Stimulated activated CD4-positive, alpha-beta T cell treated with anti-CD3 and anti-CD28 coated beads, Interleukin-4, amount 100 ng/mL, for 24 hours (primary cell): ENCODE measurements around the gene ADM.

Experiments used
- DNase-seq: peaks from one replicate; pipeline ENCODE4 v3.0.0-alpha.2; 2020

The ADM gene

DNA sequence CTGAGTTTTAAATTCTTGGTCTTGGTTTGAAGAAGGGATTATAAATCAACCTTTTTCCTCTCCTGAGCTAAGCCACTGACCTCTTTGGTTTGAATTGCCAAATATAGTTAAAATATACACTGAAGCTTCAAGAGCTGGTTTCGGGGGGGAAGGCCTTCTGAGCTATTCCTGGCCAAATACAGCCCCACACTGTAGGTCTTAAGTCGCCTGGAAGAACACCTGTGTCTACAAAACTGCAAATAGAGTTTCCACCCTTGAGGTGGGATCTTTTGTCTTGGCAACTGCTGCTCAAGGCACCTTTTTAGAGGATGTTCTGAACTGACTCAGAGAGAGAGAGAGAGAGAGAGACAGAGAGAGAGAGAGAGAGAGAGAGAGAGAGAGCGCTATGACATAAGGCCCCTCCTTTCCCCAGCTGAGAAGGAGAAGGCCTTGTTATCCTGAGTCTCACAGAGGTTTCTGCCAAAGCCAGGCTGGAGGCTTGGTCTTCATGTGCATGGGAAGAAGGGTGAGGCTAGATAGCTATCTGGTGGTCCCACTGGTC lies 5.5 kb downstream of the ADM start:
- no peak for DNase-seq

DNA sequence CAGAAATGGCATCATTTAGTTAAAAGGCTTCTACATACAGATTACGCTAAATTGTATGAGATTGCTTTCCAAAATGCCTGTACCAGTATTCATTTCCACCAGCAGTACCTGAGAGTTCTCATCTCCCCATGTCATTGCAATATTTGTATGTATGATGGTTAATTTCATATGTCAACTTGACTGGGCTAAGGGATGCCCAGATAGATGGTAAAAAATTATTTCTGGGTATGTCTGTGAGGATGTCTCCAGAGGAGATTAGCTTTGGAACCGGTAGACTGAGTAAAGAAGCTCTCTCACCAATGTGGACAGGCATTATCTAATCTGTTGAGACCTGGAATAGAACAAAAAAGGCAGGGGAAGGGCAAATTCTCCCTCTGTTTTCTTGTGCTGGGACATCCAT lies 6.9 kb downstream of the ADM start:
- no peak for DNase-seq

DNA sequence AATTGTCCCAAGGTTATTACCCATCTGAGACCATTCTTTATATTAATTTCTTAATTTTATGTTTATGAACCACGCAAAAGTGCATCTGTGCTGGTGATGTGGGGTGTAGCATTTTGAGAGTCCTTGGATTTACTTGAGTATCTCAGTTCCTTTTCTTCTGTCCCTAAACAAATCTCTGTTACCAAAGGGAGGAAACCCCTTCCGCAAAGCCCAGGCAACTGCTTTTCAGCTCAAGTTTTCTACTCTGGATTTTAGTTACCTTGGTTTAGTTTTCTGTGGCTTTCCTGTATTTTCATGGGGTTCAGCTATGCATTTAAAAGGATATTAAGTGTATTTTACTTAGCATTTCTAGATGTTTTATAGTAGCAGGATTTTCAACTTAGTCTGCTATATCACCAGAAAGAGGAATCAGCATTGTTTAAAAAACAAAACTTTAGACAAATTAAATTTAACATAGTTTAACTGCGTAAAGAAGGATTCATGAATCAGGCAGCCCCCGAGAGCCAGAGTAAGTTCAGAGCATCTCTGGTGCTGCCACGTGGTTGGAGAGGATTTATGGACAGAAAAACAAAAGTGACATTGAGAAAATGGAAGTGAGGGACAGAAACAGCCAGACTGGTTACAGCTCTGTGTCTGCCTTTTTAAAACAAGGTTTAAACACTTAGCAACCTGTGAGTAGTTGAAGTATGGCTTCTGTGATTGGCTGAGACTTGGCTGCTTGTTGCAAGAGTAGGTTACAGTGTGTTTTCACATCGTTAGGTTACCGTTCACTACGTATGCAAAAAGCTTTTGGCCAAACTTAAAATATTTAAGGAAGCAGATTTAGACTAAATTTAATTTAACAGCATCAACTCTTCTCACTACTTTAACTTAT lies 9.6 kb downstream of the ADM start:
- DNase-seq = no peak

DNA sequence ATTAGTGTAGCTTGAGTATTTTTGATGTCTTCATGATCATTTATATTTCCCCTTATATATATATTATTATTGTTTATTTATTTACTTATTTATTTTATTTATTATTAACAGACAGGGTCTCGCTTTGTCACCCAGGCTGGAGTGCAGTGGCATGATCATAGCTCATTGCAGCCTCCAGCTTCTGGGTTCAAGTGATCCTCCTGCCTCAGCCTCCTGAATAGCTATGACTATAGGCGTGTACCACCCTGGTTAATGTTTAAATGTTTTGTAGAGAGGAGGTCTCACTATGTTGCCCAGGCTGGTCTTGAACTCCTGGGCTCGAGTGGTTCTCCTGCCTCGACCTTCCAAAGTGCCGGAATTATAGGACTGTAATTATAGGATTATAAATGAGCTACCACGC lies 10.2 kb downstream of the ADM start:
- no peak for DNase-seq

DNA sequence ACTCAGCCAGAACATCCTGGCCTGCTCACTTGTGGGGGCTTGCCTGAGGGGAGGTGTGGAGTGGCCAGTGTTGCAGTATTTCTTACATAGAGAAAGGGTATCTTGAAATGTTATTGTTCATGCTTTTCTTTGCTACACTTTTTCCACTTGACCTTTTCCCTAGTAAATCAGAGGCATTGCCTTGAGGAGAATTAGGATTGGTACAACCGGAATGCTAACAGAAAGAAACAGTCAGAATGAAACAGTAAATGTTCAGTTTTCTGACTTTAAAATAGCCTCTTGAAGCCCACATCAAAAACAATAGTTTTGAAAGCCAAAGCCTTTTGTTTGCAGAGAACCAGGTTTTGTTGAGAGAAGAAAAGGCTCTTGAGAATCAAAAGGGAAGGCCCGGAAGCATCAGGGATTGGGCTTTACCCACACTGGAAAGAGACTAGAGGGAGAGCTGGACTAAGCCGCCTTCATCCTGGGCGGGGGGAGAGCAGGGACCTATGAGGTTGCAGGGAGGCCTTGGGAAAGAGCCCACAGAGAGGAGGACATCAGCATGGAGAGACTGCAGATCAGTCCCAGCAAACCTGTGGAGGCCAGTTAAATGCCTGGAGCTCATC lies 12.4 kb downstream of the ADM start:
- no peak for DNase-seq

DNA sequence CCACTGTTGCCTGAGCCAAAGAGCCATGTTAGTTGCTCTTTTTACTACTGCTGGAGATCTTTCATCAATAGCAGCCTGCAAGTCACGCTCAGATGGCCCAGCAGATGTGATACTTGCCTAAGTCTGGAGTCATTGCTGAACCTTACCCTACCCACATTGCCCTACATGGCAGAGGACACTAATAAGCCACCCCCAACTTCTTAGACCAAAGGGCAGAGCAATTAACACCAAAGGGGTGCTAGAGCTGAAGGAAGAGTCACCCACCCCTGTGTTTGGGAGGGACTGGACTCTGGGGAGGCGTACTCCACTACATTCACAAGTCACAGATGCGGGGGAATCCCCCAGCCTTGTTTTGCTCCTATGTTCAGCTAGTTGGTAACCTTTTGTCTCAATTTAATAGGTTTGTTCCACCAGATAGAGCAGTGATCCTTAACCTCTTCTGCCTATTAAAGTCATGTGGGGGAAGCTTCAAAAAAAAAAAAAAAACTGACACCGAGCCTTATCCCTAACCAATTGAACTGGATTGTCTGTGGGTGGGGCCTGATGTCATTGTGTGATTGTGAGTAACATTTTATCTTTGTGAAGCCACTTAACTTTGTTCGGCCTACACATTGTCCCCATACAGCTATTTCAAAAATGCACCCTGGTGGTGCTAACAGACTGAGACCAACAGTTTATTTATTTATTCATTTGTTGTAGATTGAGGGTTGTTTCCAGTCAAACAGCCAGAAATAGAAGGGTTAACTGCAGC lies 13.1 kb downstream of the ADM start:
- no peak for DNase-seq

DNA sequence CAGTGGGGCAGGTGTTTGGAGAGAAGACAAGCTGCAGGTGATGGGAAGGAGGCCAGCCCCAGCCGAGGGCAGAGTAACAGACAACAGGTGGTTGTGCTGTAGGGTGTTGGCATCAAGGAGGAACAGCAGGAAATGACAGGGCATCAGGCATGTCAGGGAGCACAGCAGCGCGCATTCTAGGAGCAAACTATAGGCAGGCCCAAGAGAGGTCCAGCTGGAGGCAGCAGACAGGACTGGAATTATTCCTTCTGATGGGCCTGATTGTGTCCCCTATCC lies 13.6 kb downstream of the ADM start:
- no peak for DNase-seq

DNA sequence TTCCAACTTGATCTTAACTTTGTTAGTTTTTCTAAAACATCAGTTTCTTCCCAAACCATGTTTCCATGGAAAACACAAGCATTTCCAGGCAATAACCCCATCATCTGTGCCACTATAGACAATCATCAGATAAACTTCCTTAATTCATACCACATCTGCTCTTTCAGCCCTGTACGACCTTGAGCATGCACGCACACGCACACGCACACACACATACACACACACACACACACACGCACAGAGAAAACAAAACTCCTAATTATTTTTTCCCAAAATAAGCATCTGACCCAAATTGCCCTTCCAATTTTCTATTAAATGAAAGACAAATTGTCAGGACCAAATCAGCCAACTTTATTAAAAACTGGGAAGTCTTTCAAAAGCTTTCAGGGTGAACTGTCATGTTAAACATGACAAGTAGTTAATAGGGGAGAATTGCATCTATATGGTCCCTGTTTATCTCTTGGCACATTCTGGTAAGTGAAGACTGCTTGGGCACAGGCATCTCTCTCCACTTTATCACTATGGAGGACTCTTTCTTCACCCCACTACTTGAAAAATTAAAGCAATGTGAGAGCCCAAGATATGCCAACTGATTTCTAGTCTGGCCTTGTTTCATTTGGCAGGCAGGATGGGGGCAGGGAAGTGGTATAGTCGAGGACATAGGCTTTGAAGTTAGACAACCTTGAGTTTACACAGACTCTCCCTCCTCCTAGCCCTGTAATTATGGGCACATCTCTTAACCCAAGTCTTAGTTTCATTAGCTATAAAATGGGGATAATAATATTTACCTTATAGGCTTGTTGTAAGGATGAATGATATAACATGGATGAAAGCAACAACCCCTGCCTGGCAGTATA lies 15.1 kb downstream of the ADM start:
- DNase-seq = no peak

DNA sequence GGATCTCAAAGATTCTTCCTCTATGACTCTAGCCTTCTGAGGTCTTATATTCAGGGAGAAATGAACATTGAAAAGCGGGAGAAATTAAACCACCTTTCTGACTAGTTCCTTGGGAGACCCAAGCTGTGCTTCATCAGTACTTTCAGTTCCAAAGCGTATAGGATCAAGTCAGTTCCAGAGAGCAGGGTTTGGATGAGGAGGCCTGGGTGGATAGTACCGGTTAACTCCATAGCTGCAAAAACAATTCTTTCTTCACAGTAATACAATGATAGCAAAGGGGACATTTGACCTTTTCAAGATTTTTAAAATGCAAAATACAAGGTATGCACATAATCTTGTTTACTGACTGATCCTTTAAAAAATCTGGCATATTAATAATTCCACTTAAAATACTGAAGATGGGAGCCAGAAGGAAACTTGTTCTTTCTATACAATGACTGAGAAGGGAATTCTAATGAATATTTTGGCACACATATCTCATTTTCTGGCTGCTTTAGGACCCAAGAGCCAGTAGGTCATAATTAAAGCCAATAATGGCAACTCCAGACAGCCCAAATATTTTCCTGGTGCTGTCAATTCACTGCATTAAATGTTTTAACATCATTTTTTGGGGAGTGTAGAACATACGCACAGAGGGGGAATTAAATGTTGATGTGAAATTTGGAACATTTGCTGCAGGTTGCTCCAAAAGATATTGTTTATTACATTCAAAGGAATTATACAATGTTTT lies 16.0 kb downstream of the ADM start:
- DNase-seq = no peak

DNA sequence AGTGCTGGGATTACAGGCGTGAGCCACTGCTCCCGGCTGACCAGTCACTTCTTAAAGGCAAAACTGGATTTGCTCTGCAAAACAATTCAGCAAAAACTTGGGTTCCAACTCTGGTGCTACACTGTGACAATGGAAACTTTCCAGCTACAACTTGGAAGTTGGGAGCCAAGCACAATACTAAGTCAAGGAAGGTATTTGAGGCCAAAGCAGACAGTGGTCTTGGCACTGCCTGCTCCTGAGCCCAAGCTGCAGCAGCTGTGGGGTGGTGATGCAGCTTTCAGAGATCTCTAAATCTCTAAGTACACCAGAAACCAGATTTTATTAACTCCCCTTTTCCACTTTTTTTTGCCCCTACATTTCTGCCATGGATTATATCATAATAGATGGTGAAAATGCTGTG lies 17.5 kb downstream of the ADM start:
- DNase-seq = no peak

DNA sequence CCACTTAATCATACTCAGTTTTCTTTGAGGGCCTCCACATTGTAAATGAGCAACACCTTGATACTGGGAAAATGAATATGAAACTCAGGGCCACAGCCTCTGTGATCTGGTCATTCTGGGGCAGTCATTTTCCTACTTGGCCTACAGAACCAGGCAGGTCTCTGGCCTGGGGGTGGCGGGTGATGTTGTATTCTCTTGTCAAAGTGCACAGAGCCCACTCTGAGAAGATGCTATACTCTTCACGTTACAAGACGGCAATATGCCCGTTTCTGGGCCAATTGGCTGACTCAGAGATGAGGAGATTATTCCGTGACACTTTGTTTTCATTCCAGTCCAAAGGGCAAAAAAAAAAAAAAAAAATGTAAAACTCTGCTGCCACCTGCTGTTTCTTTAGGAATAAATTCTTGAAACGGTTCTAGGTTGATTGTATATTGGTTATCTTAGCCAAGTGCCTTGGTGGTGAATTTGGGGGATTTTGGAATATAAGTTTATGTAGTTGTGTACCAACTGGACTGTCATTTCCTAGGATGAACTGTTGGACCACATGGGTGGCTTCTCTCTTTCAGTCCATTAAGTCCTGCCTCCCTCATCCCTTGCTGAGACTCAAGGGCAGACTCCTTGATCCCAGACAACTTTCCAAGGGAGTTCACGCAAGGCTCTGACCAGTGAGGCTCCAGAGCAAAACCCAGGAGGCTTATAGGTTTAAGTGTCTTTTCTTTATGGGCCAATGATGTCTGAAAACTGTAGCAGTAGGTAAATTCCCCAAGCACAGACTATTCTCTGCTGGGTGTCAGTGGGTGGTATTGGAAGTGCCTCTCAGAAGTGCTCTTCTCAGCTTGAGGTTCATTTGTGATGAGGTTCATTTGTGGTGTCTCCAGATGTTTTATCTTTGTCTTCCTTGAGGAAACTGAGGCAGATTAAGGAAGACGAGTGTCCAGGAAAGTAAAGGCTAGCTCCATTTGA lies 18.2 kb downstream of the ADM start:
- peak; percentile 72 for DNase-seq

DNA sequence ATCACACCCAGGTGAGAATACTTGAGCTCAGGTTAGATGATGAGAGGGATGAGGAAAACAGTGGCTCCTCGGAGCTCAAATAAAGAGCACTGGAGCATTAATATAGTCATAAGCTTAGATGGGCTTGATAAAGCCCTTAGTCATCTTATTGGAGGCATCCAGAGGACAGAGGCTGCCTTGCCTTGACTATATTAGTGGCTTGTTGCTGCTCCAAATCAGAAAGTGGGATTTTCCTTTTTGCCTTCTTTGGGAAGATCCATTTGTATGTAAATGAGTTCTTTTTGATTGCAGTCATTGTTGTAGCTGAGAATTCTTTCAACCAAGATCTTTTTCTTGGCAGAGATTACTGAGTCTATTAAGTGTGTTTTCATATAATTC lies 18.9 kb downstream of the ADM start:
- DNase-seq = no peak

DNA sequence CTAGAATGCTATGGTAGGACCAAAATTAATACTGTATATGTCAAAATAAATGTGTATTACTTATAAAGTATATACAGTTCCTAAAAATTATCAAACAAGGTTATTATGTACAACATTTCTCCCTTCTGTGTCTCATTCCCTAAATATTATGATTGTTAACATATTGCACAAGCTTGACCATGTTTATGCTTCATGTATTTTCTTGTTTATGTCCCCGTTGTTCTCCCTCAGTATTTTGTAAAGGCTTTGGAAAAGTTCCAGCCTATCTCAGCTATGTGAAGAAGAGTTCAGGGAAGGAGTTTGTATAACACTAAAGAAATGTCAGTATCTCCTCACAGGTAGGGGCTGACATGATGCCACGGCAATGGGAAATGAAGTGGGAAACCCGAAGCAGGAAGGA lies 19.6 kb downstream of the ADM start:
- no peak for DNase-seq

DNA sequence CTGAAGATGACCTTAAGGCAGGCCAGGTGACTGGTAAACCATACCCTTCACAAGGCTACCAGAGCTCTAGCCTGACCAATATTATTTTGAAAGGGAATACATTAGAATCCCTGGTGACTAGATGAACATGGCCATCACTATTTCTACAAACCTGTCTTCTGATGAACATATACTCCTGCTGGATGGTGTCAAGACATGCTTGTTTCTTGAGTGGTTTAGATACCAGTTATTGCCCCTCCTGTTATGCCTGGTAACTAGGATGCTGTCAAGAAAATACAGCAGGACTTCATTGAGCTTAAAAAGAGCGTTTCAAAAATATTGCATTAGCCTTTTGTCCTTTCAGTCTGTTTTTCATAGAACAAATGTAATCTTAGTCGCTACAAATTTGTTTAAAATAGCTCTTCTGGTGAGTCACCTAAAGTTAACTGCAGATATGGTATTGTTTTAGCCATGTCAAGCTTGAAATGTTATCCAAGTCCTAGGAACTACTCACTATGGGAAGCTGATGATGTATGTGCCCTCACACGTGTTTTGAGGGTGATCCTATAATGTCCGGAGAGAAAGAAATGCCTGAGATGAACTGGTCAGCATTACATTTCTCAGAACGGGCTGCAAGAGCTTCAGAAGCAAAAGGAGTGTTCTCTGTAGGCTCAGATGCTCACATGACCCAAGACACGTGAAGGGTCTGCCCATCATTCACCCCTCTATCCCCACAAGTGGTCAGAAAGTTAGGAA lies 20.6 kb downstream of the ADM start:
- DNase-seq = no peak

DNA sequence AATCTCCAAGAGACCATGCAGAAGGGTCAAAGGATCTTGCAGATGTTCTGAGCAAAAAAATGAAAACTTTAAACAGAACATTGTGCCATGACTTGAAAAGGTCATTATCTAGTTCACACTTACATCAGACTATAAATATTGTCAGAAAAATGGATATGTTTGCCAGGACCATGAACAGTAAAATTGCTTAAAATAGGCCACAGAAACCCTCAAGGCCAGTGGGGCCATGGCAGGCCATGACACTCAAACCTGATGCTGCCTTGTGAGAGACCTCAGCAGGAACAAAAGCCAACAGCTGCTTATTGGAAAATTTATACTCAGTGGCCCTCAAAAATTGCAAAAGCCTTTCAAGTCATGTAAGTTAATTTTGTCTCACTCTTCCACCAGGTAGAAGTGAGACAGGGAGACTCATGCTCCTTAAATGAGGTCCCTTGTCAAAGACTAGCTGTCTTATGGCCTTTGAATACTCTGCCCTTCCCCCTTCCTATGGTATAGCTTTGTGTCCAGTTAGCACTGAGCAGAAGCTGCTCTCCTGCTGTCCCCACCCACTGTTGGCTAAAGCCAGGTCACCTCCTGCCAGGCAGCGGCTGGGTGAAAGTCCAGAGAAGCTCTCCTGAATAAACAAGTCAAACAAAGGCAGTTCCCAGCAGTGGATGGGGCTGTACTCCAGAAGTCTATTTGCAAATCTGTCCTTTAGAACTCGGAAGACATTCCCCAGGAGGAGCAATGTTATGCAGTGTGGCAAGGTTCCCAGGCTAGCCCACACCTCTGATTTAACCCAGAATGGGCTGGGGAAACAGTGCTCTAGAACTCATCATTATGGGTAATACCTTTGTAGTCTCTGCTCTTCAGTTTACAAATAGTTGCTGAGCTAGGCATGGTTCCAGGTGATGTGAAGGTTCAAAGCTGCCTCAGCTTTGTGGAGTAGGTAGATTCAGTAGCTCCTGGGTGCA lies 21.4 kb downstream of the ADM start:
- DNase-seq = no peak

DNA sequence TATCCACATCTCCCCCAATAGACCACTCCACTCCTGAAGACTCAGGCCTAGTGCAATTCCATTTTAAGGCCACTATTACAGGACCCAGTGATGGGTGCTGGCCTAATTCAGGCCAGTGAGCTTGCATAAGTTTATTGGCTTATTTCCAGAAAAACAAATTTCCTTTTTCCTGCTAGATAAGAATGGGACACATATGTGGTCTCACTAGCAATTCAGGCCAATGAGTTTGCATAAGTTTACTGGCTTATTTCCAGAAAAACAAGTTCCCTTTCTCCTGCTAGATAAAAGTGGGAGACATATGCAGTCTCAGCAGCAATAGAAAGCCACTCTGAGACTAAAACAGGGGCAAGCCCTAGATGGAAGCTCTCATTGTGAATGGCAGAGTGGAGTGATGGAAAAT lies 22.4 kb downstream of the ADM start:
- DNase-seq = no peak

DNA sequence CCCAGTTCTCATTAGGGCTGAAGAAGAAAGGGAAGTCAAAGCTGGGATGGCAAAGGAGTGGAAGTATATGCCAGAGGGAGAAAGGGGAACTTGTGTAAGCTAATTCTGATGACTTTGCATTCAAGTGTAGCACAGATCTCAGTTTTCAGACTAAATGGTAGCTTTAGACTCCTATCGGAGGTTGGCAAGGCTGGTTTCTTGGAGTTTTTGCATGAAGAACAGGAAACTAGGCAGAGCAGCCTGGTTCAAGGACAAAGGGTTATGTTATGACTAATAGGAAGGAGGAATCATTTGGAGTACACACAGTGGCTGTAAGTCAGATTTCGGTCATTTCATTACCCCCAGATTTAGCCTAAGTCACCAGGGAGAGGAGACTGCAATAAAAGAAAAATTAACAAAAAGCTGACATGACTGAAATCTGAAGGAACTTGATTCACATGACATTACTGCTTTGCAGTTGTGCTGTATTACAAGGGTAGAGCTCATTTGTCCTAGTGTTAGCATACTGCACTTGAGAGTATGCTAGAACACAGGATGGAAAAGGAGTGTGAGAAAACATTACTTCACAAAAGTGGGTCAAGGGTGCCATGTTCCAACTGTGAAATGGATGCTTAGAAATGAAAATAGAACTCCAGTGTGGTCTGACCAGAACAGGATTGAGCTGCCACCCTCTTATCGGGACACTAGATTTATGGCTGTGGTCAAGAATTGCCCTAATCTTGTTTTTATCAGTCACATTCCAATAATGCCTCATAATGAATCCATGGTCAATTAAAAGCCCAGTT lies 23.6 kb downstream of the ADM start:
- no peak for DNase-seq

DNA sequence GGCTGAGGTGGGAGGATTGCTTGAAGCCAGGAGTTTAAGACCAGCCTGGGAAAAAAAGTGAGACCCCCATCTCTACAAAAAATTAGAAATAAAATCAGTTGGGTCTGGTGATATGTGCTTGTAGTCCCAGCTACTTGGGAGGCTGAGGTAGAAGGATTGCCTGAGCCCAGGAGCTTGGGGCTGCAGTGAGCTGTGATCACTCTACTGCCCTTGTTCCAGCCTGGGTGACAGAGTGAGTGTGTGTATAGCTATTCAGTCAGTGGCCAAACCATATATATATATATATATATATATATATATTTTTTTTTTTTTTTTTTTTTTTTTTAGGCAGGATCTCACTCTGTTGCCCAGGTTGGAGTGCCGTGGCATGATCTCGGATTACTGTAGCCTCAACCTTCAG lies 24.5 kb downstream of the ADM start:
- DNase-seq = no peak
